Endometrial microvascular endothelial cells (primary cell): Measurements from ENCODE around the gene COIL. TPM values are rescaled to one million over a fixed set of nuclear protein-coding genes. Genes with fewer than 3 reads are reported as not detected.

Experiments used
- in situ Hi-C: cut with HindIII; loops from 2 replicates; pipeline ENCODE4 v1.10.0; 2017; ENCODE audit warnings: low sequenced_read_pairs, low pct_unique_long_range_greater_than_20kb; ENCODE audit errors: inconsistent ontology term
- total RNA-seq: library from RNA; depleted of rRNA; stranded (reverse); fragments of >200 nt; gene quantifications from one replicate; pipeline ENCODE4 v1.2.3, GENCODE V29; 2015; ENCODE audit errors: inconsistent ontology term

Gene COIL, protein sequence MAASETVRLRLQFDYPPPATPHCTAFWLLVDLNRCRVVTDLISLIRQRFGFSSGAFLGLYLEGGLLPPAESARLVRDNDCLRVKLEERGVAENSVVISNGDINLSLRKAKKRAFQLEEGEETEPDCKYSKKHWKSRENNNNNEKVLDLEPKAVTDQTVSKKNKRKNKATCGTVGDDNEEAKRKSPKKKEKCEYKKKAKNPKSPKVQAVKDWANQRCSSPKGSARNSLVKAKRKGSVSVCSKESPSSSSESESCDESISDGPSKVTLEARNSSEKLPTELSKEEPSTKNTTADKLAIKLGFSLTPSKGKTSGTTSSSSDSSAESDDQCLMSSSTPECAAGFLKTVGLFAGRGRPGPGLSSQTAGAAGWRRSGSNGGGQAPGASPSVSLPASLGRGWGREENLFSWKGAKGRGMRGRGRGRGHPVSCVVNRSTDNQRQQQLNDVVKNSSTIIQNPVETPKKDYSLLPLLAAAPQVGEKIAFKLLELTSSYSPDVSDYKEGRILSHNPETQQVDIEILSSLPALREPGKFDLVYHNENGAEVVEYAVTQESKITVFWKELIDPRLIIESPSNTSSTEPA
- 13.3 TPM for total RNA-seq

DNA sequence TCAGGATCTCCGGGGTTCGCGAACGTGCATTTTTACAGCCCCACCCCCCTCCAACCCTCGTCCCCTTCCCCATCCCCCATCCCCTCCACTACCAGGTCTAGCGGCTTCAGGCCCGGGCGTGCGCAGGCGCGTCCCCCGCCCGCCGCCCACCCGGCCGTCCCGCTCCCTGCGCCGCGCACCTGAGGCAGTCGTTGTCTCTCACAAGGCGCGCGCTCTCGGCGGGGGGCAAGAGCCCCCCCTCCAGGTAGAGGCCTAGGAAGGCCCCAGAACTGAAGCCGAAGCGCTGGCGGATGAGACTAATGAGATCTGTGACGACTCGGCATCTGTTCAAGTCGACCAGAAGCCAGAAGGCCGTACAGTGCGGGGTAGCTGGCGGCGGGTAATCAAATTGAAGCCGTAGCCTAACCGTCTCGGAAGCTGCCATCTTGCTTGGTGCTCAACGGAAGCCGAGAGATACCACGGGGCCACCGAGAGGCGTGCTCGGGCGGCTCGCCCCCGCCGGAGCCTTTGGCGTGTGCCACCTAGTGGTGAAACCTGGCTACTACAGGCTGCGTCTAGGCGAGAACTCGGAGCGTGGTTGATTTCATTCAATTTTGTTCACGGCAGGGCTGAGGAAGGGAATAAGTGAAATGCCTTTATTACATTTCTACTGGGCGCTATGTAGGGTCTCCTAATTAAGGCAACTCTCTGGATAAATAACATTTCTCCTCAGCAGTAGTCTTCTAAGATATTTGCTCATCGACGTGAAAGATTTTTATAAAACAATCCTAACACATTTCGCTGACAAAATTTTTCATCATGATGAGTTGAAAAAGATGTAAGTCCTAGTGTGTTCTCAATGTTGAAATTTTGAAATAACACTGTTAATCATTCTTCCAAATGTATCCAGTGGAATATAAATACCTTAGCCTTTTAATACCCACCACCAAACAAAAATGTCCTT lies at the start of gene COIL:
Gene COIL, minus strand, starts transcription at position 455 of the 943 bp plus-strand sequence. Its CDS starts 31 bp downstream, at position 424.
- in situ Hi-C loops, result no loop called here

DNA sequence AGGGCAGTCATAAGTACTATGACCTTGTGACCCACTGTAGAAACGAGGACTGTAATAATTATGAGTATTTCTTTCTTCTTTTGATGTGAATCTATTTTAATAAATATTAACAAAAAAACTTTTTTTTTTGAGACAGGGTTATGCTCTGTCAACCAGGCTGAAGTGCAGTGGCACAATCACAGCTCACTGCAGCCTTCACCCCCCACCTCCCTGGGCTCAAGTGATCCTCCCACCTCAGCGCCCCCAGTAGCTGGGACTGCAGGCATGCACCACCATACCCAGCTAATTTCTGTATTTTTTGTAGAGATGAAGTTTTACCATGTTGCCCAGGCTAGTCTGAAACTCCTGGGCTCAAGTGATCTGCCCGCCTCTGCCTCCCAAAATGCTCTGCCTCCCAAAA lies 49.6 kb upstream of the COIL start:
- in situ Hi-C loops, result no loop called here

DNA sequence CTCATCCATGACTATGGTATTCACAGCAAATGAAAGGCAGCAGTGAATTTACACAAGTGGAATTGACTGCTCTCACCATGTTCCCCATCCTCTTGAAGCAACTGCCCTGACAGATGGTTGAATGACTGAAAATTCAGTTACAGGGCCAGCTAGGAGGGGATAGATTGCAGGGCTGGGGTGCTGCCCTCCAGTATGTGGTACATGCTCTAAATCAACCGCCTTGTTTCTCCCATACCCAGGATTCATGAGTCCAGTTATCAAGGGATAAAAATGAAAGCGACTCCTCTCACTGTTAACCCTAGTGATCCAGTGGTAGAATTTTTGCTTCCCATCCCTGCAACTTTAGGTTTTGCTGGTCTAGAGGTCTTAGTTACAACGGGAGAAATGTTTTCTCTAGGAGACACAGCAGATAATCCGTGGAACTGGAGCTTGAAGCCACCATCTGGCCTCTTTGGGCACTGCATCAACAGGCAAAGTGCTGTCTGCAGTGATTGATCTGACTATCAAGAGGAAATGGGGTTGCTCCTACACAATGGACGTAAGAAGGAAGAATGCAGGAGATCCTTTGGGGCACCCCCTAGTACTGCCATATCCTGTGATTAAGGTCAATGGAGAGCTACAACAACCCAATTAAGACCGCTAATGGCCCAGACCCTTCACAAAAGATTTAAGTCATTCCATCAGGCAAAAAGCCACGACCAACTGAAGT lies 49.0 kb upstream of the COIL start:
- in situ Hi-C loops, result no loop called here

DNA sequence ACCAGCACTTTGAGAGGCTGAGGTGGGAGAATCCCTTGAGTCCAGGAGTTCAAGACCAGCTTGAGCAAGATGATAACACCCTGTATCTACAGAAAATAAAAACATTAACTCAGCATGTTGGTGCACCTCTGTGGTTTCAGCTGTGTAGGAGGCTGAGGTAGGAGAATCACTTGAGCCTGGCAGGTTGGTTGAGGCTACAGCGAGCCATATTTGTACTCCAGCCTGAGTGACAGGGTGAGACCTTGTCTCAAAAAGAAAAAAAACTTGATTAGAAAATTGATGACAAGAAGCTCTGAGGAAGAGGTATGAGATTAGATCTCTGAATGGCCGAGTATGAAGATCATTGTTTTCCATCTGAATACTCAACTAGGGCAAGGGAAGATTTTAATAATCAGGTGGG lies 48.1 kb upstream of the COIL start:
- in situ Hi-C loops, result no loop called here

DNA sequence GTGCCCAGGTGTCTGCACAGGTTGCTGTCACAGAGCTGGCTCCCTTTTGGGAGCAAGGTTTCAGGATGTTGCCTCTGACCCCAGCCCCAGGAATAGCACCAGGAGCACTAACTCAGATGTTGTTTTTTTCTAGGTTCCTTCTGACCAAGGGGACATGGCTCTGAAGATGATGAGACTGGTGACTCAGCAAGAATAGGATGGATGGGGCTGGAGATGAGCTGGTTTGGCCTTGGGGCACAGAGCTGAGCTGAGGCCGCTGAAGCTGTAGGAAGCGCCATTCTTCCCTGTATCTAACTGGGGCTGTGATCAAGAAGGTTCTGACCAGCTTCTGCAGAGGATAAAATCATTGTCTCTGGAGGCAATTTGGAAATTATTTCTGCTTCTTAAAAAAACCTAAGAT lies 45.2 kb upstream of the COIL start:
- in situ Hi-C loops, result no loop called here

DNA sequence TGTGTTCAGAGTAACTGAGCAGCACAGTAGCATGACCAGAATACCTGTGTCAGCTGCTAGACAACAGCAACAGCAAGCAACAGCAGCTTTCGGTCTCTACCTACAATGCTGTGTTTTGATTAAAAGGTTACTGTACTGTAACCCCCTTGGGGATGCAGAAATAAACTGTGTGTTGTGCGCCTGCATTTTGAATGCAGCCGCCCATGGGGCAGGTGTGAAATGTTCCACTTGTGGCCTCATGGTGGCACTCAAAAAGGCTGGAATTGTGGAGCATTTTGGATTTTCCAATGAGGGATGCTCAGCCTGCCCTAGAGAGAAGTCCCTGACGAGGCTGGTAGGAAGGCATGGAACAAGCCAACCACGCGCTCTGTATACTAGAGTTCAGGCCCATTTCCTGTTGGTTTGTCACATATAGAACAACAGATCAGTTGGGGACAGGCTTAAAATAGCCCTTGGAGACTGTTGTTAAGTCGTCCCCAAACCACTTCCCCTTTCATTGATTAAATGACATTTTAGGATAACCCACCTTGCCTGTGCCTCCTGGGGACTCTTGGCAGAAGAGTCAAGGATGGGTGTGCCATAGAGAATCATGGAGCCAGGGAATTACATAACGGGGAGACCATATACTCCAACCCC lies 44.2 kb upstream of the COIL start:
- in situ Hi-C loops, result no loop called here

DNA sequence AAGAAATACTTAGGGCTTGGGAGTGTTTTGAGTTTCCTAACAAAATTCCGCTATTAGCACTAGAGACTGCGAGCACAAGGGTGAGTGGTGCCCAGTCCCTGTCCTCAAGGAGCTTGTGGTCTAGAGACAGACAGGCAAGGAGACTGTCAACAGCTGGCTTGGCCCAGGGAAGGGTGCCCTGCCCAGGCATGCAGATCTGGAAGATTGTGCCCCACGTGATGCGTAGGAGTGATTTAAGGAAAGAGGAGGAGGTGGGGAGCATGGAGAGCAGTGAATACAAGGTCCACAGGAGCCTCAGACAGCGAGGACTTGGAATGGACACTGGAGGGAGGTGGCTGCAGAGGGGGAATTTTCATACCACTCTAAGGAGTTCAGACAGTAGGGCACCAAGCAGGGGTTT lies 42.1 kb upstream of the COIL start:
- in situ Hi-C loops, result no loop called here

DNA sequence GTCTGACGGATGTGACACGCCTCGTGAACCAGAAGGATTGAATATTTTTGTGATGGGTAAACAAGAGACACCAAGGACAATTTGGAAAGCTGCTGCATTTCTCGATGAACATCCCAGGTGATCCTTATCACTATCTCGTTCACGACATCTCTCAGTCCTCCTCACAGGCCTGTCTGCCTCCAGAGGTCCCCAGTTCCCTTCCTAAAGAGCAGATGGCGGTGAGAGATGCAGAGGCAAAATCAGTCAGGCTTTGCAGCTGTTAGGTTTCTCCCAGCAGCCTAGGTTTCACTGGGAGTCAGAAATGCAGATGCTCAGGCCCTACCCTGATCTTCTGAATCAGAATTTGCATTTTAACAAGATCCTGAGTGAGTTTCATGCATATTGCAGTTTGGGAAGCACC lies 40.7 kb upstream of the COIL start:
- in situ Hi-C loops, result no loop called here

DNA sequence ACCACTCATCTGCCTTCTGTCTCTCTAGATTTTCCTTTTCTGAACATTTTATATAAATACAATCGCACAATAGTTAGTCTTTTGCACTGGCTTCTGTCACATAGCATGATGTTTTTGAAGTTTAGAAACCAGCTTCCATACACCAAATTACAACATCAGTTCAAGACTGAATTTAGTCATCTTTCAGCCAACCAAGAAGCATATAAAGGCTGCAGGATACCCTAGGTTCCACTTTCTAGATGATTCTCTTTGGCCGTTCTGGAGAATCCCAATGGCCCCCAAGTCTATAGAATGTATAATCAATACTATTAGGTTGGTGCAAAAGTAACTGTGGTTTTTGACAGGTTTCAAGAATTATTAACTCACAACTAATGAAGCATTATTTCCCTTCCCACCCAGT lies 36.5 kb upstream of the COIL start:
- in situ Hi-C loops, result no loop called here

DNA sequence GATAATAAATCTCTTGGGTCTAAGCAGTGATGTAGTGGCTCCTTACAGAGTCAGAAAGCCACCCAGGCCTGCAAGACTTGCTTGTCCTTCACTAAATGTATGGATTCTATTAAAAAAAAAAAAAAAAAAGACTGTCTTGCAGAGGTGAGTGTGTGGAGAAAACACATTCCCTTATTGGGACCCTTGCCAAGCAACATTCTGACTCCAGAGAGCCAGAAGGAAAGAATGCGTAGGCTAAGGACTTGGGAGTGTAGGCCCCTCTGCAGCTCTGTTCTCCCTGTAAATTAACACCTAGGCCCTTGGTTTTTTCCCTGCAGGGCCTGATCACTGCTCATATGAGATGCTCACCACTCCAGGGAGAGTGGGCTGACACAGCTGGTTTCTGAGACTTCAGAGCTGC lies 34.9 kb upstream of the COIL start:
- in situ Hi-C loops, result no loop called here

DNA sequence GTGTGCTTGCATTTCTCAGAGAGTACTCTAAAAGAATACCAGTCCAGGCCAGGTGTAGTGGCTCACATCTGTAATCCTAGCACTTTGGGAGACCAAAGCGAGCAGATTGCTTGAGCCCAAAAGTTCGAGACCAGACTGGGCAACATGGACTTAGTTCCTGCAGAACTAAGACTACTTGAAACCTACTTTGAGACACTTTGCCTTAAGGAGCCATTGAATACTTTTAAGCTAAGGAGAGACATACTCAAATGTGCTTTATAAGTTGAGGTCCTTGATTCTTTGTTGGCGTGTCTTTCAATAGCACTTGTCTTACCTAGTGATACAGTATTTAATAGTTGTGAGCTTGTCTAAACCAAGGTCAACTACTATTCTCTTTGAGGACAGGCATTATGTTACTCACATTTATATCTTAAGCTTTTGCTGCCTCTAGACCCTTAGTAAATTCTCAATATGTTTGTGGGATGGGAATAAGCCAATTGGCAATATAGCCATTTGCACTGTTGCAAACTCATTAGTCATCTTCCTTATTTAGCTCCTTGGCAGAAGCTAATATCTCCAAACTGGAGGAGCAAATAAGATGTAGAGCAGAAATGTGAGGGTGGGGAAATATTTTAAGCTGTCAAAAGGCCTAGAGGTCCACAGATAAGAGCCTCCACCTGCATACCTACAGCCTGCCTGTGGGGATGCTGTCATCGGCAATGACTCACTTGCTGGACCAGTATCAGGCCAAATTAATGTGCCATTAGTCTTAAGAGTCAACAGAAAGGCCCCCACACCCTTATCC lies 33.4 kb upstream of the COIL start:
- in situ Hi-C loops, result no loop called here

DNA sequence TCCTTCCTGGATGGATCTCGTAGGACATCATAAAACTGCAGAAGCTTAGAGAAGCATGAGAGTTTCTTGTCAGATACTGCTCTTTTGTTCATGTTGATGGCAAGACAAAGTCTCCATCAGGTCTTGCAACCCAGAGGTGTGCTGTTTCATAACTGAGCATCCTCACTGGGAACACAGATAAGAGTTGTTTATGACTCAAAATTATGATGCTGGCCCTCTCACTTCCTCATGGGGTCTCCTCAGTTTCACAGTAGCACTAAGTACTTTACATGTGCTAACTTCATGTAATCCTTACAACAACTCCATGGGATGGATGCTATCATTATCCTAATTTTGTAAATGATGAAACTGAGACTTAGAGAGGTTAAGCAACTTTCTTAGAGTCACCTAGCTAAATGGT lies 31.5 kb upstream of the COIL start:
- in situ Hi-C loops, result no loop called here

DNA sequence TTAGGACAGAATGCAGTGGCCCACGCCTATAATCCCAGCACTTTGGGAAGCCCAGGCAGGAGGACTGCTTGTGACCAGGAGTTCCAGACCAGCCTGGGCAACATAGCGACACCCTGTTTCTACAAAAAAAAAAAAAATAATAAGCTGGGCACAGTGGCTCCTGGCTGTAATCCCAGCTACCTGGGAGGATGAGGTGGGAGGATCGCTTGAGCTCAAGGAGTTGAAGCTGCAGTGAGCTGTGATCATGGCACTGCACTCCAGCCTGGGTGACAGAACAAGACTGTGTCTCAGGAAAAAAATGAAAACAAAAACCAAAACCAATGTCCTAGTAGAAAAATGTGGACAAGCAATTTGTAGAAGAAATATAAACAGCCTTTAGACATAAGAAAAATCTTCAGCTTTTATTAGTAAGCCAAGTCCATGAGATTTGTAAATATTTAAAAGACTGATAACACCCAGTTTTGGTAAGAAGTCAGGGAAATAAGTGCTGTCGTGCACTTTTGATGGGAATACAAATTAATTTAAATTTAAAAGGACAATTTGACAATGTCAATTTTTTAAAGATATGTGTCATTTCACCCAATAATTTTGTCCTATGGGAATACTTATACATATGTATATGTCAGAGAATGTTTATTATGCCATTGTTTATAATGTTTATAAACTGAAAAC lies 28.2 kb upstream of the COIL start:
- in situ Hi-C loops, result no loop called here

DNA sequence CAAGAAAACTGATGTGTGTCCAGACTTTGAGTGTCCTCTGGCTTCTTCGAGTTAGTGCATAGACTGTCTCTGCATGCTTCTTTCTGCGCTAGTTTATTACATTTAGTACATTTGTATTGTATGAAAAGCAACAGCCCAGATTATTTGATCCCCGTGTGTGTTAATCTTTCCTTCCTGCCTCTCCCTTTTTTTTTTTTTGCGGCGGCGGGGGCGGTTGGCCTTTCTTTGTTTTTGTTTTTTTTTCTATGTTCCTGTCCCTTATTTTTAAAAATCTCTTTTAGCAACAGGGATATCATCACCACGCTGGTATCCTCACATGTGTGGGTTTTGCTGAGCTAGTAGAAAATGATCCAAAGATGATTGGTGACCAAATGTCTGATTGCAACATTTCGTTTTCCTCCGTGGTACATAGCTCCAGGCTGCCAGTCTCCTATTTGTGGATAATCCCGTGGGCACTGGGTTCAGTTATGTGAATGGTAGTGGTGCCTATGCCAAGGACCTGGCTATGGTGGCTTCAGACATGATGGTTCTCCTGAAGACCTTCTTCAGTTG lies 26.5 kb upstream of the COIL start:
- in situ Hi-C loops, result no loop called here

DNA sequence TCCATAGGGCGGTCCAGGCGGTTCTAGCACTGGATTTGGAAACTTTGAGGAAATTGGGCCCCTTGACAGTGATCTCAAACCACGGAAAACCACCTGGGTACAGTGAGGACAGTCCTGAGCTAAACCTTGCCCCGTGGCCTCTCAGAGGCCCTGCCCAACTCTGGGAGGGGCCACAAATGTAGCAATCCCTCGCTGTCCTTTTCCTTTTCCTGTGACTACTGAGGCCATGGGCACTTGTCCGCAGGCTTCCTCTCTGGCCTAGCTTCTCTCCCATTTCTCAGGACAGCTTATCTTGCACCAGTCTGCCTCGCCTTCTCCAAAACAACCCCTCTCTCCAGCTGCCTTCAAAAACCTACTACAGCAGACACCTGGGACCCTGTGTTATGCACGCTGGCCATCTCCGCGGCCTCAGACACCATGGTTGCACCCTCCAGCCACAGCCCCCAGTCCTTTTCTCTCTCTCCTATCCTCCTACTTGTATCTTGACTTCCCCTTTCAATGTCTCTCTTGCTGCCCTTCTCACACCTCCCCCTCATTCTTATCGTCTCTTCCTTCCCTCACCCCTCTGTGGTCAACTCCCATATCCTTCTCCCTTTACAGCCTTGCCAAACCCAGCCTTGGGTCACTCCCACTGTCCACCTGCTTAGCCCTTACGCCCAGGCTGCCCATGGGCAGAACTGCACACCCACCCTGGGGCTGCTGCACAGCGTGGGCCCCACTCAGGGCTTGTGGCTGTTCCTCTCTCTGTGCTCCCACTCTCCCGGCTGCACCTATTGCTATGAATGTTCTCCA lies 24.7 kb upstream of the COIL start:
- in situ Hi-C loops, result no loop called here

DNA sequence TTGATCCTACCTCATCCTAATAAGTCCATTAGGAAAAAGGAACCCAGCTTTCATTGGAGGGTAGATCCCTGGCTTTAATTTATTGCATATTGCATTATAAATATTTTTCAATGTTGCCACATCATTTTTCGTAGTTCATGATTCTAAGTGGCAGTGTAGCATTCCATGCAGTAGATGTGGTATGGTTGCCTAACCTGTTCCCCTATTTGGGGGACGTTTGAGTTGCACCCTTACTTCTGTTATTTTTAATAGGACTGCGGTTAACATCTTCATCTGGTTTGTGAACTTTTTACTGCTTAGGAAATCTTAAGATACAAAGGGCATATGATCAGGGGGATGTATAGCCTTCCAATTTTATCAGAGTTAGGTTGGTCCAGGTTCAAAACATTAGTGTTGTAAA lies 22.5 kb upstream of the COIL start:
- in situ Hi-C loops, result no loop called here
